C4-2B (cell line): Measurements from ENCODE around the gene FOXO1.

Source experiments
- CTCF ChIP-seq: fragments of 450-650 bp; conservative IDR thresholded peaks from 2 replicates; pipeline ENCODE4 v1.5.1; 2017; ENCODE audit warnings: mild to moderate bottlenecking
- ZFX ChIP-seq: fragments of 450-650 bp; IDR thresholded peaks from 2 replicates; pipeline ENCODE4 v1.6.1; 2017

DNA sequence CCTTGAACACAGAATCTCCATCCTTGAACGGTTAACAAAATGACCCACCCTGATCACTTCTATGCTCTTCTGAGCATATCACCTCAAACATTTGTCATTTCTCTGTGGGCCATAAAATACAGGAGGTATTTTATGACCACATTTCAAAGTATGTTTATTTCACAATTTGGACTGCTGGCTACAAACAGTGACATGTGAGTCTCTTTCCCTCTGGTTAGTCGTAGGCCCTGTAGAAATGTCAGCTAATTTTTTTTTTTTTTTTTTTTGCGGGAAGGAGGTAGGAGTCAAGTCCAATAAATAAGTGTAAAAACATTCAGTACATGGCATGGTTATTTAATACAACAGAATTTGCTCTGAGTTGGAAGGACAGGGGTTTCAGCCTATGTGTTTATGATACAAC is 70.7 kb downstream of the FOXO1 start:
- TF ChIP-seq CTCF: no peak
- TF ChIP-seq ZFX: no peak
